ENCODE data around the gene RNF214. TPM values are rescaled to one million over a fixed set of nuclear protein-coding genes. Genes with fewer than 3 reads are reported as not detected.

The RNF214 gene
- total and polyA plus RNA-seq, 3 experiments from 2014 or later: 25.1 to 35.0 (median 25.3) TPM

Other genes with a start within 250 kb of the RNF214 start
- gene SIK3, start 134.2 kb upstream of the RNF214 start, total RNA-seq: 10 to 100 TPM; 42.8 to 48.7 TPM
- gene SIK3, start 134.2 kb upstream of the RNF214 start, polyA plus RNA-seq: 33.9 TPM
- 10 to 100 TPM; 79.5 to 84.5 TPM for gene PAFAH1B2, start 88.4 kb upstream of the RNF214 start, total RNA-seq
- gene PAFAH1B2, start 88.4 kb upstream of the RNF214 start, polyA plus RNA-seq: 15.9 TPM
- gene SIDT2, start 53.9 kb upstream of the RNF214 start, total RNA-seq: 10 to 100 TPM; 13.8 to 14.9 TPM
- gene SIDT2, start 53.9 kb upstream of the RNF214 start, polyA plus RNA-seq: 2.0 TPM
- gene TAGLN, start 33.3 kb upstream of the RNF214 start, total RNA-seq: 1 to 10 TPM; 1.8 to 2.2 TPM
- gene TAGLN, start 33.3 kb upstream of the RNF214 start, polyA plus RNA-seq: 0.35 TPM
- 100 to 1,000 TPM in 1 of 2 experiments, 10 to 100 TPM in 1; 99.6 to 101 TPM for gene PCSK7, start 598 bp upstream of the RNF214 start, total RNA-seq
- 81.7 TPM for gene PCSK7, start 598 bp upstream of the RNF214 start, polyA plus RNA-seq
- gene BACE1-AS, start 58.7 kb downstream of the RNF214 start, total RNA-seq: 1 to 10 TPM; 3.8 to 4.5 TPM
- gene BACE1-AS, start 58.7 kb downstream of the RNF214 start, polyA plus RNA-seq: 1.3 TPM
- 1 to 10 TPM; 2.5 to 2.9 TPM for gene BACE1, start 83.6 kb downstream of the RNF214 start, total RNA-seq
- 2.0 TPM for gene BACE1, start 83.6 kb downstream of the RNF214 start, polyA plus RNA-seq
- 10 to 100 TPM; 34.6 to 40.5 TPM for gene CEP164, start 95.2 kb downstream of the RNF214 start, total RNA-seq
- gene CEP164, start 95.2 kb downstream of the RNF214 start, polyA plus RNA-seq: 25.7 TPM

Measured in CD8-positive, alpha-beta memory T cell (primary cell).